Upper lobe of right lung (tissue), 1 donor: ENCODE measurements around the gene PXDN. TPM values are rescaled to one million over a fixed set of nuclear protein-coding genes. Genes with fewer than 3 reads are reported as not detected.

Source experiments
- ATAC-seq: fragments of 200-7000 bp; cut with Tn5 transposase; one replicate; pipeline ENCODE4 v1.9.1; 2020; ENCODE audit warnings: mild to moderate bottlenecking, moderate library complexity
- DNase-seq: peaks from one replicate; pipeline ENCODE4 v3.0.0-alpha.2; 2020
- H3K27ac ChIP-seq: fragments of 200-600 bp; one replicate; pipeline ENCODE4 v1.8.0; 2022
- H3K27me3 ChIP-seq: fragments of 200-600 bp; one replicate; pipeline ENCODE4 v1.8.0; 2022; ENCODE audit warnings: mild to moderate bottlenecking
- H3K36me3 ChIP-seq: fragments of 200-600 bp; one replicate; pipeline ENCODE4 v1.8.0; 2022
- H3K4me1 ChIP-seq: fragments of 200-600 bp; one replicate; pipeline ENCODE4 v1.8.0; 2022
- H3K4me3 ChIP-seq: fragments of 200-600 bp; one replicate; pipeline ENCODE4 v1.8.0; 2022; ENCODE audit warnings: mild to moderate bottlenecking
- H3K9me3 ChIP-seq: fragments of 200-600 bp; one replicate; pipeline ENCODE4 v1.8.0; 2022
- intact Hi-C: fragments of 100-400 bp; cut with DNase I; formaldehyde crosslinking; loops from one replicate; pipeline ENCODE4 v1.11.0; 2022
- total RNA-seq: library from RNA; stranded (reverse); fragmentation: NEBNext Ultra II Directional; extraction: Animal tissue kit (Norgen Biotek cat#: 25700); gene quantifications from one replicate; pipeline ENCODE4 v1.2.1, GENCODE V29; 2021
- TF ChIP-seq, protein P1 (sequence below): fragments of 200-600 bp; IDR thresholded peaks from one replicate; pipeline ENCODE4 v1.8.0; 2022; ENCODE audit warnings: antibody characterized with exemption
- donor health status: DM: no; HTN: yes; CAD: no; lungs with severe emphysema.

Gene PXDN
- total RNA-seq, 1 donor from 2014 or later = 58.4 TPM

- Histone ChIP-seq H3K4me1 (peaks cover 3% of the 10 kb centered on the region), H3K27ac (peak overlapping the region; percentile 85), H3K4me3 (peak overlapping the region; percentile 67), H3K36me3 (no peaks in the 10 kb centered on the region), H3K9me3 (no peaks in the 10 kb centered on the region), H3K27me3 (peaks cover 18% of the 10 kb centered on the region)
- intact Hi-C loops = loop anchor here (10.0 kb wide), 1 partner anchor 68 kb away; no protein-coding TSS in a partner anchor
- TF ChIP-seq, protein P1, sequence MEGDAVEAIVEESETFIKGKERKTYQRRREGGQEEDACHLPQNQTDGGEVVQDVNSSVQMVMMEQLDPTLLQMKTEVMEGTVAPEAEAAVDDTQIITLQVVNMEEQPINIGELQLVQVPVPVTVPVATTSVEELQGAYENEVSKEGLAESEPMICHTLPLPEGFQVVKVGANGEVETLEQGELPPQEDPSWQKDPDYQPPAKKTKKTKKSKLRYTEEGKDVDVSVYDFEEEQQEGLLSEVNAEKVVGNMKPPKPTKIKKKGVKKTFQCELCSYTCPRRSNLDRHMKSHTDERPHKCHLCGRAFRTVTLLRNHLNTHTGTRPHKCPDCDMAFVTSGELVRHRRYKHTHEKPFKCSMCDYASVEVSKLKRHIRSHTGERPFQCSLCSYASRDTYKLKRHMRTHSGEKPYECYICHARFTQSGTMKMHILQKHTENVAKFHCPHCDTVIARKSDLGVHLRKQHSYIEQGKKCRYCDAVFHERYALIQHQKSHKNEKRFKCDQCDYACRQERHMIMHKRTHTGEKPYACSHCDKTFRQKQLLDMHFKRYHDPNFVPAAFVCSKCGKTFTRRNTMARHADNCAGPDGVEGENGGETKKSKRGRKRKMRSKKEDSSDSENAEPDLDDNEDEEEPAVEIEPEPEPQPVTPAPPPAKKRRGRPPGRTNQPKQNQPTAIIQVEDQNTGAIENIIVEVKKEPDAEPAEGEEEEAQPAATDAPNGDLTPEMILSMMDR = peak; percentile 48
- ATAC-seq = peak; percentile 70
- peak; percentile 84 for DNase-seq
These were observed 1.5 kb downstream of the PXDN start for GRCh38 chr2:1742681-1743395.

- Histone ChIP-seq H3K4me3 (peak overlapping the region; percentile 67), H3K27me3 (peaks cover 18% of the 10 kb centered on the region), H3K9me3 (no peaks in the 10 kb centered on the region), H3K36me3 (no peaks in the 10 kb centered on the region), H3K27ac (peak overlapping the region; percentile 85), H3K4me1 (peaks cover 3% of the 10 kb centered on the region)
- intact Hi-C loops = loop anchor here (10.0 kb wide), 1 partner anchor 67 kb away; no protein-coding TSS in a partner anchor
- ATAC-seq (no peak), DNase-seq (no peak)
- TF ChIP-seq, protein P1 = no peak
These were observed 2.0 kb downstream of the PXDN start for GRCh38 chr2:1742301-1742680.

- no peaks in the 10 kb centered on the region for H3K9me3 ChIP-seq
- H3K27me3 ChIP-seq = peaks cover 18% of the 10 kb centered on the region
- intact Hi-C loops = loop anchor here (10.0 kb wide), 1 partner anchor 67 kb away; no protein-coding TSS in a partner anchor
- DNase-seq (peak; percentile 45), ATAC-seq (no peak)
- H3K4me3 ChIP-seq = no peak overlapping the region
- H3K27ac ChIP-seq = no peak overlapping the region
- TF ChIP-seq, protein P1 = no peak
- no peaks in the 10 kb centered on the region for H3K36me3 ChIP-seq
- H3K4me1 ChIP-seq = peaks cover 3% of the 10 kb centered on the region
These were observed 2.5 kb downstream of the PXDN start for GRCh38 chr2:1741851-1742250.

GRCh38 chr2:1740716-1741589 lies 3.4 kb downstream of the PXDN start:
- ATAC-seq (no peak), DNase-seq (peak; percentile 52)
- intact Hi-C loops = loop anchor here (10.0 kb wide), 1 partner anchor 66 kb away; no protein-coding TSS in a partner anchor
- no peaks in the 10 kb centered on the region for H3K36me3 ChIP-seq
- peaks cover 3% of the 10 kb centered on the region for H3K4me1 ChIP-seq
- H3K9me3 ChIP-seq = no peaks in the 10 kb centered on the region
- TF ChIP-seq, protein P1 = no peak
- H3K27ac ChIP-seq = no peak overlapping the region
- H3K27me3 ChIP-seq = peaks cover 18% of the 10 kb centered on the region
- H3K4me3 ChIP-seq = no peak overlapping the region

- TF ChIP-seq, protein P1 = no peak
- no peak overlapping the region for H3K27ac ChIP-seq
These were observed 4.2 kb downstream of the PXDN start for GRCh38 chr2:1739961-1740715.

More at GRCh38 chr2:1739961-1740715, 4.2 kb downstream of the PXDN start:
- intact Hi-C loops = loop anchor here (10.0 kb wide), 1 partner anchor 65 kb away; no protein-coding TSS in a partner anchor
- no peaks in the 10 kb centered on the region for H3K36me3 ChIP-seq
- H3K27me3 ChIP-seq = peaks cover 11% of the 10 kb centered on the region
- no peaks in the 10 kb centered on the region for H3K9me3 ChIP-seq
- no peak for ATAC-seq
- H3K4me1 ChIP-seq = peaks cover 3% of the 10 kb centered on the region
- peak; percentile 46 for DNase-seq
- no peak overlapping the region for H3K4me3 ChIP-seq
